Kidney epithelial cell (primary cell): Measurements from ENCODE around the gene NEK2. TPM values are rescaled to one million over a fixed set of nuclear protein-coding genes. Genes with fewer than 3 reads are reported as not detected.

Experiments
- DNase-seq: peaks from one replicate; pipeline ENCODE4 v3.0.0-alpha.2; 2010; ENCODE audit warnings: low read depth
- H3K27me3 ChIP-seq: 2 replicates; pipeline ENCODE4 v1.6.0; 2011; ENCODE audit warnings: low read length; ENCODE audit not compliant: control insufficient read depth, insufficient read depth
- H3K36me3 ChIP-seq: 2 replicates; pipeline ENCODE4 v1.5.1; 2011; ENCODE audit warnings: low read length; ENCODE audit not compliant: control insufficient read depth, insufficient read depth
- H3K4me3 ChIP-seq: 2 replicates; pipeline ENCODE4 v1.5.1; 2011; ENCODE audit warnings: low read depth, mild to moderate bottlenecking, control low read depth, low read length
- total RNA-seq: library from RNA; depleted of rRNA; stranded (reverse); fragments of >200 nt; gene quantifications from 2 replicates; pipeline ENCODE4 v1.2.3, GENCODE V29; 2015
- TF ChIP-seq, protein P1 (sequence below): IDR thresholded peaks from 2 replicates; pipeline ENCODE4 v1.5.1; 2011; ENCODE audit warnings: mild to moderate bottlenecking, moderate library complexity, low read length, control low read depth, inconsistent platforms; ENCODE audit not compliant: insufficient read depth, poor library complexity, severe bottlenecking

The NEK2 gene
- total RNA-seq, 1 donor from 2014 or later = 4.3 TPM

DNA sequence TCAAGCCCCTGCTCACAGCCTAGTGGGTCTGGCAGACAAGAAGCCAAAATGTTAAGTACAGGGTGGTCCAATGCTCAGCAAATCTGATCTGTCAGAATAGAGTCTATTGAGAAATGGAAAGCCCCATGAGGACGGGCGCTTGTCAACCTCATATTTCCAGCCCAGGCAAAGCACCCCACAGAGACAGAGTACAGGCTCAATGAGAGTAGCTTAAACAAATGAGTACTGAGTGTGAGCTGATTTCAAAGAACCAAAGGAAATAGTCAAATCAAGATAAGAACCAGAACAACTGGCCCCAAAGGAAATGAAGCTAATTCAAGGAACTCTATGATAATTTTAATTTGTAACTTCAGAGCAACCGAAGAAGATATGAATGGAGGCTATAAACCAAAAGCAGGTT is 51.9 kb downstream of the NEK2 start:
- H3K4me3 ChIP-seq = no peak overlapping the region
- no peaks in the 10 kb centered on the region for H3K27me3 ChIP-seq
- no peaks in the 10 kb centered on the region for H3K36me3 ChIP-seq
- no peak for DNase-seq
- TF ChIP-seq, protein P1, sequence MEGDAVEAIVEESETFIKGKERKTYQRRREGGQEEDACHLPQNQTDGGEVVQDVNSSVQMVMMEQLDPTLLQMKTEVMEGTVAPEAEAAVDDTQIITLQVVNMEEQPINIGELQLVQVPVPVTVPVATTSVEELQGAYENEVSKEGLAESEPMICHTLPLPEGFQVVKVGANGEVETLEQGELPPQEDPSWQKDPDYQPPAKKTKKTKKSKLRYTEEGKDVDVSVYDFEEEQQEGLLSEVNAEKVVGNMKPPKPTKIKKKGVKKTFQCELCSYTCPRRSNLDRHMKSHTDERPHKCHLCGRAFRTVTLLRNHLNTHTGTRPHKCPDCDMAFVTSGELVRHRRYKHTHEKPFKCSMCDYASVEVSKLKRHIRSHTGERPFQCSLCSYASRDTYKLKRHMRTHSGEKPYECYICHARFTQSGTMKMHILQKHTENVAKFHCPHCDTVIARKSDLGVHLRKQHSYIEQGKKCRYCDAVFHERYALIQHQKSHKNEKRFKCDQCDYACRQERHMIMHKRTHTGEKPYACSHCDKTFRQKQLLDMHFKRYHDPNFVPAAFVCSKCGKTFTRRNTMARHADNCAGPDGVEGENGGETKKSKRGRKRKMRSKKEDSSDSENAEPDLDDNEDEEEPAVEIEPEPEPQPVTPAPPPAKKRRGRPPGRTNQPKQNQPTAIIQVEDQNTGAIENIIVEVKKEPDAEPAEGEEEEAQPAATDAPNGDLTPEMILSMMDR = no peak

GRCh38 chr1:211621447-211622198 is 53.8 kb downstream of the NEK2 start:
- TF ChIP-seq, protein P1 = no peak
- Histone ChIP-seq H3K27me3 (no peaks in the 10 kb centered on the region), H3K36me3 (no peaks in the 10 kb centered on the region), H3K4me3 (no peak overlapping the region)
- DNase-seq = no peak

GRCh38 chr1:211620097-211620496 is 55.3 kb downstream of the NEK2 start:
- no peak for DNase-seq
- H3K36me3 ChIP-seq = no peaks in the 10 kb centered on the region
- TF ChIP-seq, protein P1 = no peak
- no peaks in the 10 kb centered on the region for H3K27me3 ChIP-seq
- no peak overlapping the region for H3K4me3 ChIP-seq

DNA sequence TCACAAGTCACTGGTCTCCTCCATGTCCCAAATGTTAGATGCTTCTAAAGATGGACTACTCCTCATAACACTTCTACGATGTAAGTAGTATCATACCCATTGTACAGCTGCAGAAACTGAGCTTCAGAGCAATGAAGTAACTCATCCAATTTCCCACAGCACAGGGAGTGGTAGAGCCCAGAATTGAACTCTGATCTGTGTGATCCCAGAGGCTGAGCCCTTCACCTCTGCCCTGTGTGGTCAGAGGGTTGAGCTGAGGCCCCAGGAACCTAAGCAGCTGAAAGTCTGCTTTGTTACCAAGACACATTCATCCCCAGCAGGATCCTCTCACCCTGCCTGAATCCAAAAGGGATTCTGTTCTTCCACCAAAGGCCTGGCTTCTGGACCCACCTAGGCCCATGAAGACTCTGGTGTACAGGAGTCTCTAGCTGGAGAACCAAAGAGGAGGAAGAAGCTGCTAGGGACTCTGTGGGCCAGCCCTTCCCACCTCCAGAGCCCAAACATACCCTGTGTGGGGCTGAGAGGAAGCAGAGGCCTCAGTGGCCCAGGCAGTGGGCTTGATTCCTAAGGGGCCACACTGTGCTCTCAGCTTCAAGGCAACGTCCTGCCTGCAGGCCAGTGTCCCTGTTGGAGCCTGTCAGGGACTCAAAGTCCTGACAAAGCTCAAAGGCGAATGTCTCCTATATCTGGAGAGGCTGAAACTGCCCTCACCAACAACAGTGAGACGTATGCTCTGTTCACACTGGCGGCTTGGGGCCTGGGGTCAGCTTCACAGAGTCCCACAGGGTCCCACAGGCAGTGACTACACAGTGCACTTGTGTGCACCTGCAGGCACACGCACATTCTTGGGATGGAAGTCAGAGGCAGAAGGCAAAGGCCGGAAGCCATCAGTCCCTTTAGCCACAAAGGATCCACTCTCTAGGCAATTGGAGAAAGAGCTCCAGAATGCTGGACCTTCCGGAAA is 56.1 kb downstream of the NEK2 start:
- Histone ChIP-seq H3K27me3 (no peaks in the 10 kb centered on the region), H3K36me3 (no peaks in the 10 kb centered on the region), H3K4me3 (no peak overlapping the region)
- no peak for DNase-seq
- TF ChIP-seq, protein P1 = no peak

- H3K36me3 ChIP-seq = no peaks in the 10 kb centered on the region
- no peak for DNase-seq
- H3K4me3 ChIP-seq = no peak overlapping the region
- H3K27me3 ChIP-seq = no peaks in the 10 kb centered on the region
- TF ChIP-seq, protein P1 = no peak
Measured at GRCh38 chr1:211616965-211617297, 58.5 kb downstream of the NEK2 start.
